GM10847 (cell line): ENCODE results near the gene ZFP57.

Experiments used
- POLR2A ChIP-seq: IDR thresholded peaks from 2 replicates; pipeline ENCODE4 v1.6.1; 2011; ENCODE audit not compliant: insufficient read length; ENCODE audit errors: extremely low read depth

ZFP57 gene

DNA sequence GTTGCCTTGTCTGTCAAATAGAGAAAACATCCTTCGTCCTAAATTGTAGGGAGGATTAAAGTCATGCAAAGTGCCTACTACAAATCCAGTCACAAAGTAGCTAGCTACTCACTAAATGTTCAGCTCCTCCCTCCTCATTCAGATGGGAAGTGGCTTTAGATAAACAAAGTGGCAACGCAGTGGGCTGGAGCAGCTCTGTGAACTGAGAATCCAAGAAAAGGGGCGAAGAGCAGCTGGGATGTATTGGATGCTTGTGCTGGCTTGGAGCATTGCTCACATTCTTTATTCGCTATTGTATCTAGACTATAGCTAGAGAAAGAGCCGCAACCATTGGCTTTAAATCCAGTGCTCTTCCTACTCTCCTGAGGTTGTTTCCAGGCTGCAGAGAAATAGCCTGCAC is 13.8 kb downstream of the ZFP57 start:
- no peak for TF ChIP-seq POLR2A

DNA sequence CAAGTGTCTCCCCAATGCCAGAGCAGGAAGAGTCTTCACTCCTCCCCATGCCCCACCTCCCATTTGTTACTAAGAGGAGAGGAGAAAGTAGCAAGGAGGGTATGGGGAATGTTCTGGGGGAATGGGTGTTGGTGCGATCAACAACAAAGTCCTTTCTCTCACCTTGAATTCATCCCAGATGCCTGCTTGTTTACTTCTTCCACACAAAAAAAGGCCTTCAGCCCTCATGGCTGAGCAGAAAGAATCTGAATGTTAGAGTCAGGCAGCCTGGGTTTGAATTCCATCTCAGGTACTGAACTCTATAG is 14.2 kb downstream of the ZFP57 start:
- TF ChIP-seq POLR2A: no peak

DNA sequence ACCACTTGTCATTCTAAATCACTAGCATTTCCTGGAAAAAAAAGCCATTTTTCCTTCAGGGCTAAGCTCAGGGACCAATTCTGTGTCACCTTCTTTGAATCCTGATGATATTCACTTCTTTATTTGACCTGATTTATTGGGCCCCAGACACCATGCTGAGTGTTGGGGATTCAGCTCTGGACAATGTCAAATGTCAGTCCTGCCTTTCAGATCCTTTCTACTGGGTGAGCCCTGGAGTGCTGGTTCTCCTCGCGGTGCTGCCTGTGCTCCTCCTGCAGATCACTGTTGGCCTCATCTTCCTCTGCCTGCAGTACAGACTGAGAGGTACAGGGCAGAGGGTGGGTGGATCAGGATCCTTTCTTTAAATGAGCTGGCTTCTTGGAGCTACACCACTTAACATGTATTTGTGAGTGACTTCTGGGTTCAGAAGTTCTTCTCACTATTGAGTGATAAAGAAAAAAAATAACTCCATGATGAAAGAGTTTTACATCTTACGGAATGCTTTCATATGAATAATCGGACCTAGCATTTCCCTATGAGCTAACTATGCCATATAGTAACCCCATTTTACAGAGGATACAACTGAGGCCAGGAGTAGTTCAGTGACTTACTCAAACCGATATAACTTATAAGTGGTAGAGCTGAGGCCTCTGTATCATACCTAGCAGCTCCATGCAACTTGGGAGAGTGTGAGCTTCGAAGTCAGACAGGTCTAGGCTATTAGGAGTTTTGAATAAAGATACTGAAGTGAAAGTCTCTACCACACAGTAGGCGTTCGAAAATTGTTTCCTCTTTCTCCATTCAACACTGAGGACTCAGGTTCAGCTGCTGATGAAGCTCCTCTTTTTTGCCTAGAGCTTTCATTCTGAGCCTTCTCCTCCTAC is 14.8 kb downstream of the ZFP57 start:
- TF ChIP-seq POLR2A: no peak

DNA sequence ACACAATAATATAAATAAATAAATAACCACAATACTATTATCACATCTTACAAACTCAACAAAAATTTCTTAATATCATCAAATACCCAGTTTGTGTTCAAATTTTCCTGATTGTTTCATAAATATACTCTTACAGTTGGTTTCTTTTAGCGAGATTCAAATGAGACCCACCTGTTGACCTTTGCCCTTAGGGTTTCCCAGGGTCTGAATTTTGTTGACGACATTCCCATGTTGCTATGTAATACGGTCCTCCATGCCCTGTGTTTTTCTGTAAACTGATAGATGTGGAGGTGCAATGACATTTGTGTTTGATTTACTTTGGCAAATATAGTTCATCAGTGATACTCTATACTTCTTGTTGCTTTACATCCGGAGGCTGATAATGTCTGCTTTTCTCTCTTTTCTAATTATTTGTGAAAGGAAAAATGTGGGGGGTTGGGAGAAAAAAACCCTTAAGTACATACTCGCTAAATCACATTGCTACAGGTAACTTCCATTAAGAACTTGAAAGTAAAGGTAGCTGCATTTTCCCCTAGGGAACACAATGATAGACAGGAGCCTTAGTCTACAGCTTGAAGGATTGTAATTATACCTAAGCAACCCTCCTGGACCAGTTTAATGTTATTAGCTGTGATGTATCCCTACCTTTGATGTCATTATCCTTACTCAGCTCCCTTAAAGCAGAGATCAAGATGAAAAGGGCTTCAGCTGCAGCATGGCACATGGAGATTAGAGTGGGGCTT is 17.5 kb downstream of the ZFP57 start:
- no peak for TF ChIP-seq POLR2A

DNA sequence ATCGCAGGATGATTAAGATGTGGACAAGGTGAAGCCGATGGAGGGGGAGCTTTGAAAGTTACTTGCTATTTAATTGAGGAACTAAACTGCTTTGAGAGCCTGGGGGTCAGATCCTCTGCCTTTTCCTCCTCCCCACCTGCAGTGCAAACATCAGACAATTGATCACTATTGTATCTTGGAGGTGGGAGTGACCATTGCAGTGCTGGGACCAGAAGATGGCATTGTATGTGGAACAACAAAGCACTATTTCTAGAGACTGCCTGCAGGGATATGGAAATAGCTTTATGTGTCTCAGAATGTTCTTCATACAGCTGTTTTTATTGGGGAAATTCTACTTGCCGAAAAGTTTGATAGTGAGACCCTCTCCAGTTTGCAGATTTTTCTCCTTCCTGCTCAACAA is 19.9 kb downstream of the ZFP57 start:
- no peak for TF ChIP-seq POLR2A

DNA sequence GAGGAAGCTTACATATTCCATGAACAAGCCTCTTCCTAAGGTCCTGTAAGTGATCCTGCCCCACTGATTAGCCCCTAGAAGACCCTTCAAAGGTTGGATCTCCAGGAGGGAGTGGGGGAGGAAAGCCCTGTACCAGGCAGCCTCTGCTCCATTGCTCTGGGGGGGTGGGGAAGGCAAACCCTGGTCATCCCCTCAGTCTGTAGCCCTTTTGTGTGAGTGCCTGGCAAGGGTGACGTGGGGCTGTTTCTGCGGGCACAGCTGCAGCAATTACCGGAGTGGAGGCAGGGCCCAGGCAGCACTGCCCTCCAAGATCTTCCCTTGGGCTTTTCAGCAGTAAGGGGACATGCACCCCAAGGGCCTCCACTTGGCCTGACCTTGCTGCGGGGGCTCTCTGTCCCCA is 24.2 kb downstream of the ZFP57 start, which contains the start of gene MOG:
Gene MOG (plus strand): TSS at position 295 of the 400 bp plus-strand sequence. CDS start 118 bp downstream, outside the sequence.
- TF ChIP-seq POLR2A: no peak

DNA sequence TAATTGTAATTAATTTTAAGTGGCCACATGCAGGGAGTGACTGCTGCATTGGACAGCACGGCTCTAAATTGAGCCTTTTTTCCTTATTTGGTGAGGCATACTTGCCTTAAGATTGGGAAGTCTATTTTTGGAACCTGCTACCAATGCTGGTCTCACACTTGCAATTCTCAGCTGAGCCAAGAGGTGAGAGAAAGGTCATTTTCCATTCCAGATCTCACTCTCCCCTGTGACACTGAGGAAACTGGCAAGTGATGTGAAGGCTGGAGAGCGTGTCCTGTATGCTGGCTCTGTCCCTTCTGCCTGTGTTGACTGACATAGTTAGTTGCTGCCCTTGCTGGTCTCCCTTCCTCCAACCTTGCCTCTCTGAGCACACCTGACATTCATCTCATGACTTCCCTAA is 24.8 kb downstream of the ZFP57 start:
- no peak for TF ChIP-seq POLR2A

DNA sequence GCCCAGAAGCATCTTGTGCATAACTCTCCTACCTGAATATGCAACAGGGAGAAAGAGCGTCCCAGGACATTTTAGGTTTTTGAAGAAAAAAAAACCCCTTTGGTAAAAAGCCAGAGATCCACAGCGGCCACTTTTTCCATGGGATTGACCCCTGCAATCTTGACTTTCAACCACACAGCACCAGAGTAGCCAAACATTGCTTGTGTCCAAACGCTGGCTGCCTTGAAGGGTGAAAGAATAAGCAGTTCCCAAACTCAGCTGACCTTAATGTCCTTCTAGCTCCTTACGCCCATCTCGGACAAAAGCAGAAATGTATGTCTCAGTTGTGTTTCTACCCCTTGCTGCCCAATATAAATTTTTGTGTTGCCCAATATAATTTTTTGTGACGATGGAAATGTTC is 25.3 kb downstream of the ZFP57 start:
- TF ChIP-seq POLR2A: no peak

DNA sequence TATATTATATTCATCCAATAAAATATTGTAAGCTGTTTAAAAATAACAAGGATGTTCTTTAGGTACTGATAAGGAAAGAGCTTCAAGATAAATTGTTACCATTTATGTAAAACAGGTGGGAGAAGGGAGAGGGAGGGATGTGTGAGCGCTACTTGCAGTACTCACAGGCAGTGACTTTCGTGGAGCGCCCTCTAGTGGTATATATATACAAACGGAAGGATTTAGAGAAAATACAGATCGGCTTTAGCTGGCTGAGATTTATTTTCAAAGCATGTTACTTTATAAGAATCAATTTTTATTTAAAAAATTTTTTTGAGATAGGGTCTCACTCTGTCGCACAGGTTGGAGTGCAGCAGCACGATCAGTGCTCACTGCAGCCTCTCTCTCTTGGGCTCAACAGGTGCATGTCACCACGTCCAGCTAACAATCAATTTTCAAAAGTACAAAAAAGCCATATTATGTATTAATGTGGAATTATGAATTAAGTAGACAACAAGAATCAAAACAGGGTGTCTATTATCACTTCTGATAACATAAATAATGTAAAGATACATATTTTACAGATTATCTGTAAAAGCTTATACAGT is 27.4 kb downstream of the ZFP57 start:
- no peak for TF ChIP-seq POLR2A

DNA sequence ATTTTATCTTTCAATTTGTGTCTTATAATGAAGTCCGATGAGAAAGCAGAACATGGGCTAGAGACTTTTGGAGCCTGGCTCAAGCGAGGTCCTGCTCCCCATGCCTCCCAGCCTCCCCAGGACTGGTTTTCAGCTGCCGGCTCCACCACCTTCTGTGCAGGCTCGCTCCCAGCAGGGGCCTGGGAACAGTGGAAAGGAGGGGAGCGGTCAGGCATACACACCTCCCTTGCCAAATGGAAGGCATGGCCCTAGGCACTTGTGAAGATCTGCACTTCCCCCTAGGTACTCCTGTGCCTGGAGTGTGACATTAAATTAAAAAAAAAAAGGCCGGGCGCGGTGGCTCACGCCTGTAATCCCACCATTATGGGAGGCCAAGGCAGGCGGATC is 28.8 kb downstream of the ZFP57 start:
- TF ChIP-seq POLR2A: no peak

DNA sequence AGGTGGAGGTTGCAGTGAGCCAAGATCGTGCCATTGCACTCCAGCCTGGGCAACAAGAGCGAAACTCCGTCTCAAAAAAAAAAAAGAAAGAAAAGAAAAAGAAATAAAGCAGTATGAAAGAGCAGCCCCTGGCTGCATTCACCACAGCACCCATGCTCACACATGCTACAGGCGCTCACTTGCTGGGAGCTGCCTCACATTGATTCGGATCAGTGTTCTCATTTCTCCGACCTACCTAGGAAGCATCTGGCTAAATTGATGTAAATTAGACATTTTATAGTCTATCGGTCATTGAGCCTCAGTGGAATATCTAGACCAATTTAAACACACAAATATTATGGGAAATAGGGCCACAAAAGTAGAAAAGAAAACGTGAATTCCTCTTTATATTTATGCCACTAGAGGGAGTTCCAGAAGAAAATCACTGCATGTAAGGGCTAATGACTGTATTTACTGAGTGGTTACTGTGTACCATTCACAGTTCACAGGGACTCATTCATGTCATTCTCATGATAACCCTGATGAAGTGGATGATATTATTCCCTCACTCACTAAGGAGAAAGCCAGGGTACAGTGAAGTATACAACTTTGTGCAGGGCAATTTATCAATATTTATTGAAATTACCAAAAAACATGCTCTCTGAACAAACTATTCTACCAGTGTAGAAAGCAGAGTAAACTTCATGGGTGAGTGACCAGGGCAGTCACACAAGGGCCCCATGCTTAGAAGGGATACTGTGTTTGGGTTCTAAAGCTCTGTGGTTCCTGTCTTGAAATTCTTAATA is 29.3 kb downstream of the ZFP57 start:
- no peak for TF ChIP-seq POLR2A

DNA sequence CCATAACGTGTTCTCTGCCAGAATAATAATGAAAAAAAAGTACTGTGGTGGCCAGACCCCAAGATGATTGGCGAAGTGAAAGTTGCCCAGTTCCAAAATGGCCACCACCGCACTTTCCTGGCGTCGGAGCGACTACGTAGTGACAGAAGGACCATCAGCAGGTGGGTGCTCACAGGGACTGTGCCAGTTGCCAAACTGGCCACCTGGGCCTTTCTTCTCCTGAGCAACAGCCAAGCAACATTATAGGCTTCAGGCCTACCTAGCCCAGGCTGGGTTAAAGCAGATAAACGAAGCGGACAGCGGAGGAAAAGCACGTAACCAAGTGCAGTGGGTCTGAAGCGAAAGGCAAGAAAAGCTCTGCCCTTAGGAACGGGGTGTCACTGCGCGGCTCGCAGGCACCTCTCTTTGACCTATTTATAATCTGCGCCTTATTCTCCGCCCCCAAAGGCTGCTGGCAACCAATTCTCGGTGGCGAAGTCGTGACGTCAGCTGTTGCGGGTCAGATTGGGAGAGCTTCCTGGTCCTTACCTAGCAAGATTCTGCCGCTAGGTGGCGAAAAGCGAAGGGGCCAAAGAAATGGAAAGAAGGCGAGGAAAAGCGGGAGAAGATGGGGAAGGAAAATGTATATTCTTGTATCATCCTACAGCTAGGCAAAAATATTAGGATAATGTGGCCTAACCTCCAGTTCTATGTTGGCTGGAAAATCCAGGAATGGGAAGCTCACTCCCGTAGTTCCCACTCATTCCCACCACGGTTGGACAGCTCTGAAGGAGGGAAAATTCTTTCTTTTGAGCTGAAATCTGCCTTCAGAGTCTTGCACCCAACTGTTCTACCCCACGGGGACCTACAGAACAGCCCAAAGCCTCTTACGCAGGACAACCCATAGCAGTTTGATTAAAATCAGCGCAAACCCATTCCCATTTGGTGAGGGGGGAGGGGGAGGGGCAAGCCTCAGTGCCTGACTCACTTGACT is 31.0 kb downstream of the ZFP57 start:
- TF ChIP-seq POLR2A: peak; percentile 48

DNA sequence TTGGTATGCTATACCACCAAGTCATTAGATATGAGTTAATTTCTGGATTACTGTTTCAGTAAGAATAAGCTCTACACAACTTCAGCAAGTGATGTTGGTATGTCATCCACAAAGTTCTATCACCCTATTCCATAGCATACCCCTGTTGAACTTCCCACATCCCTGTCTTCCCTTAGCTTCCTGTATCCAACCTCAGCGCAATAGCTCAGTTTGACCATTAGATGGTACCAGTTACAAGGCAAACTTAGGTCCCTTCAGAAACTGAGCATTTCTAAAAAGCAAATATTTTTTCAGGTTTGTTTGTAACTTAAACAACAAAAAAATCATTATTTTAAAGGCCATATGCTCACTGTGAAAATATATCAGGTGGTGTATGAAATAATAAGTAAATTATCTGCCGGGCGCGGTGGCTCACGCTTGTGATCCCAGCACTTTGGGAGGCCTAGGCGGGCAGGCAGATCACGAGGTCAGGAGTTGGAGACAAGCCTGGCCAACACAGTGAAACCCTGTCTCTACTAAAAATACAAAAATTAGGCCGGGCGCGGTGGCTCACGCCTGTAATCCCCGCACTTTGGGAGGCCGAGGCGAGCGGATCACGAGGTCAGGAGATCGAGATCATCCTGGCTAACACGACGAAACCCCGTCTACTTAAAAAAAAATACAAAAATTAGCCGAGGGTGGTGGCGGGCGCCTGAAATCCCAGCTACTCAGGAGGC is 32.9 kb downstream of the ZFP57 start:
- no peak for TF ChIP-seq POLR2A
